Chondrocyte (in vitro differentiated cells): ENCODE results near the gene SLC27A5. TPM values are rescaled to one million over a fixed set of nuclear protein-coding genes. Genes with fewer than 3 reads are reported as not detected.

Experiments
- DNase-seq: peaks from one replicate; pipeline ENCODE4 v3.0.0; 2021; ENCODE audit warnings: mixed read lengths, low spot score
- H3K27ac Mint-ChIP-seq: one replicate; pipeline ENCODE4 v1.8.0; 2021; ENCODE audit warnings: mild to moderate bottlenecking, moderate library complexity, mixed read lengths; ENCODE audit not compliant: unreplicated experiment
- H3K27me3 Mint-ChIP-seq: 2 replicates; pipeline ENCODE4 v1.8.0; 2021; ENCODE audit warnings: low read depth, mixed read lengths
- H3K36me3 Mint-ChIP-seq: 2 replicates; pipeline ENCODE4 v1.8.0; 2021; ENCODE audit warnings: low read depth, mixed read lengths
- H3K4me1 Mint-ChIP-seq: 2 replicates; pipeline ENCODE4 v1.8.0; 2021; ENCODE audit warnings: low read depth, mild to moderate bottlenecking, mixed read lengths
- H3K4me3 Mint-ChIP-seq: one replicate; pipeline ENCODE4 v1.8.0; 2021; ENCODE audit warnings: mild to moderate bottlenecking, moderate library complexity, mixed read lengths; ENCODE audit not compliant: unreplicated experiment
- H3K9me3 Mint-ChIP-seq: 2 replicates; pipeline ENCODE4 v1.8.0; 2021; ENCODE audit warnings: low read depth, mixed read lengths
- total RNA-seq: library from RNA; stranded (reverse); gene quantifications from 3 replicates; pipeline ENCODE4 v1.2.1, GENCODE V29; 2021
- TF ChIP-seq, protein P1 (sequence below): fragments of 200-600 bp; sonication (generic); IDR thresholded peaks from 2 replicates; pipeline ENCODE4 v1.5.0; 2021; ENCODE audit warnings: antibody characterized with exemption, mild to moderate bottlenecking, moderate library complexity

The SLC27A5 gene
- total RNA-seq, 1 donor from 2014 or later = 4.7 TPM

- Mint-ChIP-seq H3K27ac (no peak overlapping the region), H3K4me1 (no peaks in the 10 kb centered on the region), H3K36me3 (peaks cover 9% of the 10 kb centered on the region), H3K9me3 (no peaks in the 10 kb centered on the region), H3K27me3 (no peaks in the 10 kb centered on the region), H3K4me3 (no peak overlapping the region)
- TF ChIP-seq, protein P1, sequence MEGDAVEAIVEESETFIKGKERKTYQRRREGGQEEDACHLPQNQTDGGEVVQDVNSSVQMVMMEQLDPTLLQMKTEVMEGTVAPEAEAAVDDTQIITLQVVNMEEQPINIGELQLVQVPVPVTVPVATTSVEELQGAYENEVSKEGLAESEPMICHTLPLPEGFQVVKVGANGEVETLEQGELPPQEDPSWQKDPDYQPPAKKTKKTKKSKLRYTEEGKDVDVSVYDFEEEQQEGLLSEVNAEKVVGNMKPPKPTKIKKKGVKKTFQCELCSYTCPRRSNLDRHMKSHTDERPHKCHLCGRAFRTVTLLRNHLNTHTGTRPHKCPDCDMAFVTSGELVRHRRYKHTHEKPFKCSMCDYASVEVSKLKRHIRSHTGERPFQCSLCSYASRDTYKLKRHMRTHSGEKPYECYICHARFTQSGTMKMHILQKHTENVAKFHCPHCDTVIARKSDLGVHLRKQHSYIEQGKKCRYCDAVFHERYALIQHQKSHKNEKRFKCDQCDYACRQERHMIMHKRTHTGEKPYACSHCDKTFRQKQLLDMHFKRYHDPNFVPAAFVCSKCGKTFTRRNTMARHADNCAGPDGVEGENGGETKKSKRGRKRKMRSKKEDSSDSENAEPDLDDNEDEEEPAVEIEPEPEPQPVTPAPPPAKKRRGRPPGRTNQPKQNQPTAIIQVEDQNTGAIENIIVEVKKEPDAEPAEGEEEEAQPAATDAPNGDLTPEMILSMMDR = no peak
- no peak for DNase-seq
Observed at GRCh38 chr19:58460039-58460438, 51.8 kb downstream of the SLC27A5 start.

GRCh38 chr19:58456111-58456510 is 55.7 kb downstream of the SLC27A5 start:
- H3K4me1 Mint-ChIP-seq = peaks cover 11% of the 10 kb centered on the region
- no peaks in the 10 kb centered on the region for H3K27me3 Mint-ChIP-seq
- TF ChIP-seq, protein P1 = no peak
- H3K4me3 Mint-ChIP-seq = no peak overlapping the region
- DNase-seq = no peak
- H3K27ac Mint-ChIP-seq = no peak overlapping the region
- no peaks in the 10 kb centered on the region for H3K9me3 Mint-ChIP-seq
- peaks cover 13% of the 10 kb centered on the region for H3K36me3 Mint-ChIP-seq

GRCh38 chr19:58455306-58455705 is 56.5 kb downstream of the SLC27A5 start:
- Mint-ChIP-seq H3K9me3 (no peaks in the 10 kb centered on the region), H3K27me3 (no peaks in the 10 kb centered on the region), H3K27ac (no peak overlapping the region), H3K4me3 (no peak overlapping the region), H3K4me1 (peaks cover 17% of the 10 kb centered on the region), H3K36me3 (peaks cover 13% of the 10 kb centered on the region)
- TF ChIP-seq, protein P1 = no peak
- no peak for DNase-seq

- Mint-ChIP-seq H3K4me3 (no peak overlapping the region), H3K9me3 (no peaks in the 10 kb centered on the region), H3K27ac (no peak overlapping the region), H3K36me3 (peaks cover 13% of the 10 kb centered on the region), H3K4me1 (peaks cover 17% of the 10 kb centered on the region), H3K27me3 (peaks cover 2% of the 10 kb centered on the region)
- DNase-seq = no peak
- TF ChIP-seq, protein P1 = no peak
Observed at GRCh38 chr19:58453743-58454142, 58.0 kb downstream of the SLC27A5 start.

DNA sequence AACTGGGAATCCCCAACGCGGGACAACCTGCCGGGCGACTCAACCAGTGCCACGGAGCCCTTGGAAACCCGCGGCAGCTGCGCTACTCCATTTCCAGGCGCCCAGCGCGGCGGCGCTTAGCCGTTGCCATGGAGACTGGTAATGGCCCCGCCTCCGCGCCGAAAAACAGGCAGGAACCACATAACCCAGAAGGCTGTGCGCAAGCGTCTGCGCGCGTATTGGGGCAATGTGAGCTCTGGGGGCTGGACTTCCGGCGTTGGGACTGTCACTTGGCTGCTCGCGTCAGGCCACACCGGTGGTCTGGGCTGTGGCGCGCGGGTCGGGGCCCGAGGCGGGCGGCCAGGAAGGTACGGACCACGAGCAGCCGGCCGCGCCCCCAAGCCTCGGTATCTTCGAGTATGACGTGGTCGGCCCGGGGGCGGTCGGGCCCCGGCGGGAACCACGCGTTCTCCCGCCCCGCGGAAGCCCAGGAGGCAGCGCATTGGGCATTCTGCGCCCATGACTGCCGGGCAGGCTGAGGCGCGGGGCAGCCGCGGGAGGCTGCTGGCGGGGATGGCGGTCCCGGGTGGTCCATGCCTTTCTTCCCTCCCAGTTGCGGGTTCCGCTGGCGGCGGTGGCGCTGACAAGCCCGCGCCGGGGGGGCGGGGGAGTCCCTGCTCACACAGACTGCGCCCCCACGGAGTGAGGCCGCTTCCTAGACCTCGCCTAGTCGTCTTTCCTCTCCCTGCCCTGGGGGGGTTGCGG is 60.3 kb downstream of the SLC27A5 start, which contains the start of gene ZNF324B:
Gene ZNF324B (plus strand): TSS at position 265 of the 744 bp plus-strand sequence. CDS start 2,080 bp downstream, outside the sequence.
- TF ChIP-seq, protein P1 = peak; percentile 32

More for the DNA sequence above, 60.3 kb downstream of the SLC27A5 start, which contains the start of gene ZNF324B:
- peak; percentile 98 for DNase-seq
- peaks cover 17% of the 10 kb centered on the region for H3K4me1 Mint-ChIP-seq
- peaks cover 5% of the 10 kb centered on the region for H3K36me3 Mint-ChIP-seq
- peak within 1 kb of the TSS; percentile 63 for H3K27ac Mint-ChIP-seq
- peak within 1 kb of the TSS; percentile 87 for H3K4me3 Mint-ChIP-seq
- H3K27me3 Mint-ChIP-seq = peaks cover 6% of the 10 kb centered on the region
- no peaks in the 10 kb centered on the region for H3K9me3 Mint-ChIP-seq
